Neural progenitor cell (in vitro differentiated cells): ENCODE results near the gene PFN1. TPM values are rescaled to one million over a fixed set of nuclear protein-coding genes. Genes with fewer than 3 reads are reported as not detected.
A peak's percentile ranks its signal among the peaks of the same experiment; 100 is the strongest.

ENCODE experiments used
- DNase-seq: peaks from one replicate; pipeline ENCODE4 v3.0.0-alpha.2; 2016; ENCODE audit warnings: low spot score
- H2AFZ ChIP-seq: fragments of 200-600 bp; sonication (generic); replicated peaks from 2 replicates; pipeline ENCODE4 v1.6.1; 2016; ENCODE audit warnings: antibody characterized with exemption
- H3F3A ChIP-seq: fragments of 200-600 bp; sonication (generic); 2 replicates; pipeline ENCODE4 v1.6.1; 2016; ENCODE audit warnings: antibody characterized with exemption, low read depth
- H3K27ac ChIP-seq: fragments of 200-600 bp; sonication (generic); 2 replicates; pipeline ENCODE4 v1.5.1; 2016; ENCODE audit warnings: mild to moderate bottlenecking
- H3K27me3 ChIP-seq: fragments of 200-600 bp; sonication (generic); 2 replicates; pipeline ENCODE4 v1.6.1; 2016; ENCODE audit warnings: mild to moderate bottlenecking, moderate library complexity
- H3K36me3 ChIP-seq: fragments of 200-600 bp; sonication (generic); 2 replicates; pipeline ENCODE4 v1.5.1; 2016
- H3K4me1 ChIP-seq: fragments of 200-600 bp; sonication (generic); 2 replicates; pipeline ENCODE4 v1.6.1; 2016; ENCODE audit warnings: mixed run types
- H3K4me2 ChIP-seq: fragments of 200-600 bp; sonication (generic); 2 replicates; pipeline ENCODE4 v1.6.1; 2016
- H3K4me3 ChIP-seq: fragments of 200-600 bp; sonication (generic); 2 replicates; pipeline ENCODE4 v1.5.1; 2016
- H3K79me2 ChIP-seq: fragments of 200-600 bp; sonication (generic); 2 replicates; pipeline ENCODE4 v1.6.1; 2016; ENCODE audit warnings: low read depth
- H3K9ac ChIP-seq: fragments of 200-600 bp; sonication (generic); 2 replicates; pipeline ENCODE4 v1.6.1; 2016
- H3K9me3 ChIP-seq: fragments of 200-600 bp; sonication (generic); 2 replicates; pipeline ENCODE4 v1.5.1; 2016; ENCODE audit warnings: low read depth
- H4K20me1 ChIP-seq: fragments of 200-600 bp; sonication (generic); 2 replicates; pipeline ENCODE4 v1.6.1; 2016; ENCODE audit warnings: low read depth
- H3K27ac Mint-ChIP-seq: 3 replicates; pipeline ENCODE4 v1.8.0; 2021; ENCODE audit warnings: mixed read lengths
- H3K27me3 Mint-ChIP-seq: 2 replicates; pipeline ENCODE4 v1.8.0; 2022; ENCODE audit warnings: low read depth, mild to moderate bottlenecking, inconsistent platforms, moderate library complexity, mixed read lengths; ENCODE audit not compliant: insufficient read depth
- H3K36me3 Mint-ChIP-seq: 3 replicates; pipeline ENCODE4 v1.8.0; 2021; ENCODE audit warnings: mixed read lengths
- H3K4me1 Mint-ChIP-seq: 3 replicates; pipeline ENCODE4 v1.8.0; 2021; ENCODE audit warnings: mixed read lengths
- H3K4me3 Mint-ChIP-seq: 3 replicates; pipeline ENCODE4 v1.8.0; 2021; ENCODE audit warnings: mild to moderate bottlenecking, moderate library complexity, mixed read lengths
- H3K9me3 Mint-ChIP-seq: 3 replicates; pipeline ENCODE4 v1.8.0; 2020; ENCODE audit warnings: mixed read lengths
- EZH2 ChIP-seq: fragments of 200-600 bp; sonication (generic); IDR thresholded peaks from 2 replicates; pipeline ENCODE4 v1.6.1; 2017; ENCODE audit warnings: antibody characterized with exemption, mild to moderate bottlenecking, moderate library complexity
- EZH2phosphoT487 ChIP-seq: fragments of 200-600 bp; sonication (generic); IDR thresholded peaks from 2 replicates; pipeline ENCODE4 v1.6.1; 2017; ENCODE audit warnings: antibody characterized with exemption
- total RNA-seq: library from RNA; depleted of rRNA; stranded (reverse); fragments of >200 nt; gene quantifications from 2 replicates; pipeline ENCODE4 v1.2.3, GENCODE V29; 2015; ENCODE audit warnings: low replicate concordance
- TF ChIP-seq, protein P1 (sequence below): fragments of 200-600 bp; sonication (generic); IDR thresholded peaks from 2 replicates; pipeline ENCODE4 v1.5.1; 2017; ENCODE audit warnings: antibody characterized with exemption, mild to moderate bottlenecking

PFN1 gene
- total RNA-seq, 1 donor from 2014 or later: 203 TPM

DNA sequence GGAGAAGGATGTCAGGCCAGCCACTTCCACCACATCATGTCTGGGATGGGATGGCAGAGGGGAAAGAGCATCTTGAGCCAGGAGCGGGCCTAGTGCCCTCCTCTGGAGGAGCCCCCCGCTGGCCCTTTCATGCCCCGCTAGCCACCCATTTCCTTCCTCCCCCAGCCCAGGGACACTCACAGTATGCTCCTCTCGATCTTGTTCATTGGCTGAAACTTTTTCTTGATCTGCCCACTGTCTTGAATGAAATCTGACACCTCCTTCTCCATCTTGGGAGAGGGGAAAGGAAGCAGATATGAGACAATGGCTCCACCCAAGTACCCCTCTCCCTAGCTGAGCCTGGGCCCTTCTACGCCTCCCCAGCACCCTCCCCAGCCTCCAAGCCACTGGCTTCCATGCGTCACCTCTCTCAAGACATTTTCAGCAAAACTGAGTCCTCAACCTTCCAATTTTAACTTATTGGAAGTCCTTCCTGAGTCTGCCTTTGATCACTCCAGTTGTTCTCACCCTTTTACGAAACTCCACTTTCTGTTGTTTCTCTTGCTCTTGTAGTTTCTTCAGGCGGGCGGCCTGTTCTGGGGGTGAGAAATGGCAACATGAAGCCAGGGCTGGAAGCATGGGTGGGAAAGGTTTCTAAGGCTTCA lies 12.1 kb upstream of the PFN1 start:
- Mint-ChIP-seq H3K4me3 (no peak overlapping the region), H3K9me3 (peaks cover 3% of the 10 kb centered on the region), H3K27me3 (peaks cover 5% of the 10 kb centered on the region), H3K4me1 (peaks cover 9% of the 10 kb centered on the region), H3K27ac (no peak overlapping the region), H3K36me3 (peaks cover 33% of the 10 kb centered on the region)
- Histone ChIP-seq H3F3A (peaks cover 14% of the 10 kb centered on the region), H2AFZ (no peak overlapping the region), H3K4me2 (no peak overlapping the region), H3K9me3 (no peaks in the 10 kb centered on the region), H3K9ac (no peak overlapping the region), H3K27ac (peak overlapping the region; percentile 20), H3K4me3 (no peak overlapping the region), H3K79me2 (peaks cover 10% of the 10 kb centered on the region), H3K4me1 (peaks cover 6% of the 10 kb centered on the region), H3K27me3 (no peaks in the 10 kb centered on the region), H4K20me1 (no peaks in the 10 kb centered on the region), H3K36me3 (no peaks in the 10 kb centered on the region)
- no peak for DNase-seq
- TF ChIP-seq EZH2phosphoT487: no peak
- TF ChIP-seq, protein P1, sequence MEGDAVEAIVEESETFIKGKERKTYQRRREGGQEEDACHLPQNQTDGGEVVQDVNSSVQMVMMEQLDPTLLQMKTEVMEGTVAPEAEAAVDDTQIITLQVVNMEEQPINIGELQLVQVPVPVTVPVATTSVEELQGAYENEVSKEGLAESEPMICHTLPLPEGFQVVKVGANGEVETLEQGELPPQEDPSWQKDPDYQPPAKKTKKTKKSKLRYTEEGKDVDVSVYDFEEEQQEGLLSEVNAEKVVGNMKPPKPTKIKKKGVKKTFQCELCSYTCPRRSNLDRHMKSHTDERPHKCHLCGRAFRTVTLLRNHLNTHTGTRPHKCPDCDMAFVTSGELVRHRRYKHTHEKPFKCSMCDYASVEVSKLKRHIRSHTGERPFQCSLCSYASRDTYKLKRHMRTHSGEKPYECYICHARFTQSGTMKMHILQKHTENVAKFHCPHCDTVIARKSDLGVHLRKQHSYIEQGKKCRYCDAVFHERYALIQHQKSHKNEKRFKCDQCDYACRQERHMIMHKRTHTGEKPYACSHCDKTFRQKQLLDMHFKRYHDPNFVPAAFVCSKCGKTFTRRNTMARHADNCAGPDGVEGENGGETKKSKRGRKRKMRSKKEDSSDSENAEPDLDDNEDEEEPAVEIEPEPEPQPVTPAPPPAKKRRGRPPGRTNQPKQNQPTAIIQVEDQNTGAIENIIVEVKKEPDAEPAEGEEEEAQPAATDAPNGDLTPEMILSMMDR: no peak
- TF ChIP-seq EZH2: no peak

DNA sequence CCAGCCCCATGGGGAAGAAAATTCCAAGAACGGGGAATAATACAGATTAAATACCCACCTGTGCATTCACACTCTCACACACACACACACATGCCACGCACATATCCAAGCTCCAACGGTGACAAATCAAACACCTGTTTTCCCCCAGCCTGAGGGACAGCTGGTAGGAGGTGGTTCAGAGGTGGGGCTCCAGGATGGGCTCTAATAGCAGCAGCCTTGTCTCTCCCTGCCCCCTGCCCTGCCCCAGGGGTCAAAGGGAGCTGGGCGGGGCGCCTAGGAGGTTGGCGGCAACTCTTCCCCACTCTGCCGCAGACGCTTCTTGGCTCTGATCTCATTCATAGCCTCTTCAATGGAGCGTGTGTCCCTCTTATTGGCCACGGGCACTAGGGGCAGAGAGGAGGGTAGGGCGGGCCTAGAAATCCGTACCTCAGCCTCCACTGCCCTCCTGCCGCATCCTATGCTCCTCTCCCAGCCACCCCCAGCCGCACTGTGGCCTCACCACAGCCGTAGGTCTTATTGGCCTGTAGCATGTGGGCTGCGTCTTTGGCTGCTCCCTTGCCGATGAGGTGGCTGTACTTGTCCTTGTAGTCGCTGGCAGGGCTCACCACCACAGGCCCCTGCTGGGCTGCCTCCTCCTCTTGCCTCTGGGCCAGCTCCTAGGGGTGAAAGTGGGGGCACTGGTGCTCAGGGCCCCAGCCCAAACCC lies 11.1 kb upstream of the PFN1 start:
- Histone ChIP-seq H3K27me3 (no peaks in the 10 kb centered on the region), H3K4me1 (peaks cover 6% of the 10 kb centered on the region), H3K4me3 (no peak overlapping the region), H3K4me2 (no peak overlapping the region), H3K27ac (no peak overlapping the region), H3K9ac (no peak overlapping the region), H4K20me1 (no peaks in the 10 kb centered on the region), H3K9me3 (no peaks in the 10 kb centered on the region), H3K79me2 (peaks cover under 1% of the 10 kb centered on the region), H3K36me3 (no peaks in the 10 kb centered on the region), H3F3A (peaks cover 14% of the 10 kb centered on the region), H2AFZ (no peak overlapping the region)
- no peak for TF ChIP-seq EZH2
- TF ChIP-seq, protein P1: no peak
- no peak for TF ChIP-seq EZH2phosphoT487
- peaks cover 6% of the 10 kb centered on the region for H3K4me1 Mint-ChIP-seq
- no peak overlapping the region for H3K27ac Mint-ChIP-seq
- no peaks in the 10 kb centered on the region for H3K9me3 Mint-ChIP-seq
- DNase-seq: no peak
- peaks cover 29% of the 10 kb centered on the region for H3K36me3 Mint-ChIP-seq
- H3K27me3 Mint-ChIP-seq: peaks cover 3% of the 10 kb centered on the region
- H3K4me3 Mint-ChIP-seq: no peak overlapping the region

DNA sequence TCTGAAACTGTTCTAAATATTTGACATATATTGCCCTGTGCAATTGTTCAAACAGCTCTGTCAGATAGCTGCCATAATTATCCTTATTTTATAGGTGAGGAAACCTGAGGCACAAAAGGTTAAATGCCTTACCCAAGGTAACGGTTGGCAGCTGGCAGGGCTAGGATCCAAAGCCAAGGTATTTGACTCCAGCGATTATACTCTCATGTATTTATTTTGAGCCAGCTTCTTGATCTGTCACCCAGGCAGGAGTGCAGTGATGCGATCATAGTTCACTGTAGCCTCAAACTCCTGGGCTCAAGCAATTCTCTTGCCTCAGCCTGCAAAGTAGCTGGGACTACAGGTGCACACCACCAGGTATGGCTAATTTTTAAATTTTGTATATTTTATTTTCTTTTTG lies 9.8 kb upstream of the PFN1 start:
- Histone ChIP-seq H3K36me3 (no peaks in the 10 kb centered on the region), H3K27ac (no peak overlapping the region), H2AFZ (no peak overlapping the region), H3K9me3 (no peaks in the 10 kb centered on the region), H3K79me2 (no peaks in the 10 kb centered on the region), H3K4me1 (peaks cover 6% of the 10 kb centered on the region), H3F3A (peaks cover 14% of the 10 kb centered on the region), H4K20me1 (no peaks in the 10 kb centered on the region), H3K4me3 (no peak overlapping the region), H3K27me3 (no peaks in the 10 kb centered on the region), H3K4me2 (no peak overlapping the region), H3K9ac (no peak overlapping the region)
- Mint-ChIP-seq H3K27ac (no peak overlapping the region), H3K4me3 (no peak overlapping the region), H3K4me1 (peaks cover 12% of the 10 kb centered on the region), H3K27me3 (peaks cover 3% of the 10 kb centered on the region), H3K36me3 (peaks cover 29% of the 10 kb centered on the region), H3K9me3 (no peaks in the 10 kb centered on the region)
- DNase-seq: no peak
- TF ChIP-seq EZH2 (no peak), EZH2phosphoT487 (no peak)
- TF ChIP-seq, protein P1: no peak
